GM12878 (cell line): ENCODE measurements around the gene RIC8B. TPM values are rescaled to one million over a fixed set of nuclear protein-coding genes. Genes with fewer than 3 reads are reported as not detected.

Source experiments
- ATAC-seq: fragments of 200-7000 bp; cut with Tn5 transposase; 3 replicates; pipeline ENCODE4 v1.9.1; 2020; ENCODE audit warnings: mild to moderate bottlenecking, moderate library complexity
- BruUV-seq: library from RNA; stranded (reverse); fragments of 400-500 nt; replicated peaks from 2 replicates; lab custom pipeline; 2021; lab: Mats Ljungman, UMichigan
- CTCF ChIA-PET: fragments of 300-600 bp; sonication (Branson Sonifier 250); formaldehyde crosslinking; extraction: SDS; loops from one replicate; lab custom pipeline; 2021; ENCODE audit warnings: inconsistent platforms; lab: Yijun Ruan, JAX
- POLR2A ChIA-PET: fragments of 350-600 bp; formaldehyde crosslinking; extraction: SDS; loops from one replicate; lab custom pipeline; 2021; ENCODE audit warnings: inconsistent platforms; lab: Charles Lee
- RAD21 ChIA-PET: fragments of 300-600 bp; sonication (Branson Sonifier 250); formaldehyde crosslinking; loops from one replicate; lab custom pipeline; 2023; ENCODE audit warnings: antibody characterized with exemption; ENCODE audit not compliant: unreplicated experiment; lab: Charles Lee
- SMC1A ChIA-PET: fragments of 300-600 bp; sonication (Branson Sonifier 250); formaldehyde crosslinking; loops from one replicate; lab custom pipeline; 2023; ENCODE audit not compliant: unreplicated experiment, uncharacterized antibody; lab: Charles Lee
- DNase-seq: peaks from one replicate; pipeline ENCODE4 v3.0.0-alpha.2; 2011; ENCODE audit warnings: low read depth, low spot score
- FAIRE-seq: peaks from 3 replicates; lab custom pipeline; 2011; peaks lifted over from hg19 to GRCh38; lab: Jason Lieb, UNC
- H2AFZ ChIP-seq: 2 replicates; pipeline ENCODE4 v1.6.0; 2011; ENCODE audit warnings: low read depth, low read length, control low read depth; ENCODE audit not compliant: control insufficient read depth
- H3K27ac ChIP-seq: 2 replicates; pipeline ENCODE4 v1.5.1; 2011; ENCODE audit warnings: control low read depth; ENCODE audit not compliant: control insufficient read depth, insufficient read depth
- H3K27me3 ChIP-seq, 2 experiments: replicated peaks in 1 of 2; 2 replicates each; pipeline versions ENCODE4 v1.6.0 to v1.6.1; 2011; ENCODE audit warnings: low read length in 1 of 2; ENCODE audit not compliant: control insufficient read depth in 2 of 2, insufficient read depth in 2 of 2
- H3K36me3 ChIP-seq, 2 experiments: 2 replicates each; pipeline ENCODE4 v1.5.1; 2011; ENCODE audit warnings: low read length in 1 of 2; ENCODE audit not compliant: control insufficient read depth in 2 of 2, insufficient read depth in 2 of 2
- H3K4me1 ChIP-seq: 2 replicates; pipeline ENCODE4 v1.6.1; 2011; ENCODE audit warnings: mild to moderate bottlenecking, low read length, moderate library complexity, mixed read lengths; ENCODE audit not compliant: control insufficient read depth, insufficient read depth
- H3K4me2 ChIP-seq: 2 replicates; pipeline ENCODE4 v1.6.0; 2011; ENCODE audit warnings: control low read depth; ENCODE audit not compliant: control insufficient read depth, insufficient read depth
- H3K4me3 ChIP-seq: fragments of 200-600 bp; sonication (generic); 2 replicates; pipeline ENCODE4 v1.5.1; 2016
- H3K79me2 ChIP-seq: 2 replicates; pipeline ENCODE4 v1.6.0; 2011; ENCODE audit warnings: low read length; ENCODE audit not compliant: control insufficient read depth, insufficient read depth
- H3K9ac ChIP-seq: 2 replicates; pipeline ENCODE4 v1.8.0; 2011; ENCODE audit warnings: low read length, control low read depth, mixed read lengths; ENCODE audit not compliant: control insufficient read depth, insufficient read depth
- H3K9me3 ChIP-seq: replicated peaks from 3 replicates; pipeline ENCODE4 v1.5.1; 2011; ENCODE audit warnings: mild to moderate bottlenecking, low read length; ENCODE audit not compliant: control insufficient read depth, insufficient read depth
- H4K20me1 ChIP-seq: 2 replicates; pipeline ENCODE4 v1.6.0; 2011; ENCODE audit not compliant: control insufficient read depth, insufficient read depth
- RAD21 ChIP-seq: IDR thresholded peaks from 2 replicates; pipeline ENCODE4 v1.6.1; 2011; ENCODE audit warnings: mild to moderate bottlenecking, low read depth, low read length, moderate library complexity; ENCODE audit not compliant: insufficient read depth
- RAD51 ChIP-seq: fragments of 450-650 bp; IDR thresholded peaks from 2 replicates; pipeline ENCODE4 v1.6.1; 2016; ENCODE audit warnings: moderate library complexity, mild to moderate bottlenecking, inconsistent platforms
- RB1 ChIP-seq: fragments of 450-650 bp; formaldehyde crosslinking; IDR thresholded peaks from 2 replicates; pipeline ENCODE4 v1.6.1; 2017; ENCODE audit warnings: mild to moderate bottlenecking, borderline replicate concordance
- ZNF592 ChIP-seq: fragments of 450-650 bp; IDR thresholded peaks from 2 replicates; pipeline ENCODE4 v1.6.1; 2017; ENCODE audit warnings: mild to moderate bottlenecking, moderate library complexity
- WGBS: methylation state at CpG from one replicate; pipeline ENCODE4 v1.1.6; 2016; ENCODE audit warnings: low lambda C conversion rate; ENCODE audit not compliant: insufficient replicate concordance, insufficient coverage; ENCODE audit errors: missing lambda C conversion rate; 5-methylcytosine and 5-hydroxymethylcytosine counted together
- in situ Hi-C: fragments of 300-500 bp; cut with MboI; formaldehyde crosslinking; loops from 9 replicates; pipeline ENCODE4 v1.14.3; 2018; ENCODE audit warnings: mixed read lengths
- intact Hi-C: fragments of 100-400 bp; cut with micrococcal nuclease; formaldehyde crosslinking; loops from one replicate; pipeline ENCODE4 v1.14.2; 2022; ENCODE audit not compliant: unreplicated experiment
- polyA plus RNA-seq, 11 experiments: library from polyadenylated mRNA; depleted of rRNA in 4 of 11; unstranded in 6 of 11; stranded (reverse) in 5 of 11; fragments of >200 nt; fragmentation: Nextera tagmentation in 4 of 11; fragmentation: Illumina TruSeq in 1 of 11; extraction: Ambion mirVana in 4 of 11; extraction: Trizol in 1 of 11; gene quantifications; 1 replicate in 1 of 11; 2 replicates in 10 of 11; pipeline versions ENCODE4 v1.2.1 to v1.2.3, GENCODE V29; 2011 to 2016; ENCODE audit warnings: inconsistent platforms in 2 of 11, missing spikeins in 2 of 11, low read depth in 1 of 11
- total RNA-seq, 4 experiments: library from RNA; depleted of rRNA in 3 of 4; stranded (reverse); fragments of >200 nt in 3 of 4; fragmentation: Illumina TruSeq in 1 of 4; extraction: Trizol in 1 of 4; gene quantifications; 2 replicates each; pipeline versions ENCODE4 v1.2.1 to v1.2.3, GENCODE V29; 2013 to 2021
- TF ChIP-seq, protein P1 (sequence below): fragments of 150-350 bp; IDR thresholded peaks from 2 replicates; pipeline ENCODE4 v1.6.1; 2016; ENCODE audit warnings: low read depth, low read length
- TF ChIP-seq, protein P2 (sequence below): fragments of 450-650 bp; IDR thresholded peaks from 2 replicates; pipeline ENCODE4 v1.6.1; 2014; ENCODE audit warnings: mild to moderate bottlenecking

The RIC8B gene
- total and polyA plus RNA-seq, 10 of the 15 experiments (the other 5 are each of a cell fraction or from before 2014, with no cell fraction given) = 2.3 to 10.8 (median 6.2) TPM

DNA sequence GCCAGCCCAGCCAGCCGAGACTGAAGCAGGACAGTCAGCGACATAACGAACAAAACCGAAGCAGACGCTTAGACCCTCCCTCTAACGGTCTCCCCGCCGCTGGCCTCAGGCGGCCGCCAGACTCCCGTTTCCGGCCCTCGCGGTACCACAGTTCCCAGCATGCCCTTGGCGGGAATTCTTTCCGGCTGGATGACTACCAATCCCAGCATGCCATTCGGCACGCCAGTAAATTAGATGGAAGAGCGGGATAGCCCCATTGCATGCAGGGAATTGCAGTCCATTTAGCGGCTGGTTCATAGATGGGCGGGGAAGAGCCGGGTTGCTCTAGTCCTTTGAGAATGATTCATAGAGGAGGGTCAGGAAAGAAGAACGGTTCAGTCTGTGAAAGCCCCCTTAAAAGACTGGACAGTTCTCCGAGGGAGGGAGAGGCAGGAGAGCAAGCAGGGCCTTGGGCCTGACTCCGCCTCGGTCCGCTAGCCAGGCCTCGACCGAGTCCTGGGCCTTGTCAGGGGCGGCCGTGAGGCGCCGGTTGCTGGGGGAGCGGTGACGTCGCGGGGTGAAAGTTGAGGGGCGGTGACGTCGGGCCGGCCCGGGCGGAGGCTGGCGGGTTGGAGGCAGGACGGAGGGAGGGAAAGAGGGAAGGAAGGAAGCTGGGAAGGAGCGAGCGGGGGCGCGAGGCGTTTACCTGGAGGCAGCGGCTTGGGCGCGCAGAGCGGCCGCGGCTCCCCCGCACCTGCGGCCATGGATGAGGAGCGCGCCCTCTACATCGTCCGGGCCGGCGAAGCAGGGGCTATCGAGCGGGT lies at the start of gene RIC8B (continued):
- TF ChIP-seq, protein P1, sequence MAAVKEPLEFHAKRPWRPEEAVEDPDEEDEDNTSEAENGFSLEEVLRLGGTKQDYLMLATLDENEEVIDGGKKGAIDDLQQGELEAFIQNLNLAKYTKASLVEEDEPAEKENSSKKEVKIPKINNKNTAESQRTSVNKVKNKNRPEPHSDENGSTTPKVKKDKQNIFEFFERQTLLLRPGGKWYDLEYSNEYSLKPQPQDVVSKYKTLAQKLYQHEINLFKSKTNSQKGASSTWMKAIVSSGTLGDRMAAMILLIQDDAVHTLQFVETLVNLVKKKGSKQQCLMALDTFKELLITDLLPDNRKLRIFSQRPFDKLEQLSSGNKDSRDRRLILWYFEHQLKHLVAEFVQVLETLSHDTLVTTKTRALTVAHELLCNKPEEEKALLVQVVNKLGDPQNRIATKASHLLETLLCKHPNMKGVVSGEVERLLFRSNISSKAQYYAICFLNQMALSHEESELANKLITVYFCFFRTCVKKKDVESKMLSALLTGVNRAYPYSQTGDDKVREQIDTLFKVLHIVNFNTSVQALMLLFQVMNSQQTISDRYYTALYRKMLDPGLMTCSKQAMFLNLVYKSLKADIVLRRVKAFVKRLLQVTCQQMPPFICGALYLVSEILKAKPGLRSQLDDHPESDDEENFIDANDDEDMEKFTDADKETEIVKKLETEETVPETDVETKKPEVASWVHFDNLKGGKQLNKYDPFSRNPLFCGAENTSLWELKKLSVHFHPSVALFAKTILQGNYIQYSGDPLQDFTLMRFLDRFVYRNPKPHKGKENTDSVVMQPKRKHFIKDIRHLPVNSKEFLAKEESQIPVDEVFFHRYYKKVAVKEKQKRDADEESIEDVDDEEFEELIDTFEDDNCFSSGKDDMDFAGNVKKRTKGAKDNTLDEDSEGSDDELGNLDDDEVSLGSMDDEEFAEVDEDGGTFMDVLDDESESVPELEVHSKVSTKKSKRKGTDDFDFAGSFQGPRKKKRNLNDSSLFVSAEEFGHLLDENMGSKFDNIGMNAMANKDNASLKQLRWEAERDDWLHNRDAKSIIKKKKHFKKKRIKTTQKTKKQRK = no peak
- TF ChIP-seq RB1 (peak; percentile 8; the same call in 1 of the 2 replicates), RAD51 (no peak)
- TF ChIP-seq, protein P2, sequence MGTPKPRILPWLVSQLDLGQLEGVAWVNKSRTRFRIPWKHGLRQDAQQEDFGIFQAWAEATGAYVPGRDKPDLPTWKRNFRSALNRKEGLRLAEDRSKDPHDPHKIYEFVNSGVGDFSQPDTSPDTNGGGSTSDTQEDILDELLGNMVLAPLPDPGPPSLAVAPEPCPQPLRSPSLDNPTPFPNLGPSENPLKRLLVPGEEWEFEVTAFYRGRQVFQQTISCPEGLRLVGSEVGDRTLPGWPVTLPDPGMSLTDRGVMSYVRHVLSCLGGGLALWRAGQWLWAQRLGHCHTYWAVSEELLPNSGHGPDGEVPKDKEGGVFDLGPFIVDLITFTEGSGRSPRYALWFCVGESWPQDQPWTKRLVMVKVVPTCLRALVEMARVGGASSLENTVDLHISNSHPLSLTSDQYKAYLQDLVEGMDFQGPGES = no peak

DNA sequence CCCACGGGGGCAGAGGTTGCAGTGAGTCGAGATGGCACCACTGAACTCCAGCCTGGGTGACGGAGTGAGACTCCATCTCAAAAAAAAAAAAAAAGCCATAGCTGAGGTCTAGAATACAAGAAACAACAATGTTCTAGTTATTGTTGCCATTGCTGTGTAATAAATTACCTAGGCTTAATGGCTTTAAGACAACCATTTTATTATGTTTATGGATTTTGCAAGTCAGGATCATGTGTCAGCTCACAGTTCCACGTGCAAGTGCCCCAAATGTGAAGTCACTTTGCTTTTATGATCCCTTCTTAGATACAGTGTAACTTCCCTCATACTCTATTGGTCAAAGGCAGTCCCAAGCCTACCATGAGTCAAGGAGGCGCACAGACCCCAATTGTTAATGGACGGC lies 49.5 kb upstream of the RIC8B start:
- ATAC-seq = no peak
- Histone ChIP-seq H3K36me3 (no peaks in the 10 kb centered on the region), H3K4me3 (no peak overlapping the region), H3K9me3 (no peaks in the 10 kb centered on the region), H3K4me1 (no peaks in the 10 kb centered on the region), H4K20me1 (no peaks in the 10 kb centered on the region), H3K4me2 (no peak overlapping the region), H3K79me2 (no peaks in the 10 kb centered on the region), H3K27me3 (no peaks in the 10 kb centered on the region; a peak in 2 of 4 replicates), H3K27ac (no peak overlapping the region), H2AFZ (no peak overlapping the region), H3K9ac (no peak overlapping the region)
- ChIA-PET POLR2A (interaction anchor here (0.6 to 0.7 kb wide), 2 partner anchors 285 to 294 kb away, joined by 3 to 4 read pairs; no protein-coding TSS in a partner anchor), RAD21 (no interaction called here), CTCF (interaction anchor here (0.7 to 0.9 kb wide), 2 partner anchors 8 to 1358 kb away, joined by 4 read pairs; no protein-coding TSS in a partner anchor), SMC1A (interaction anchor here (0.7 to 1.5 kb wide), 3 partner anchors 12 to 65 kb away, joined by 3 to 4 read pairs (median 4); no protein-coding TSS in a partner anchor)
- intact Hi-C loops (no loop called here), in situ Hi-C loops (no loop called here)
- no TSS peak for BruUV-seq
- WGBS = 62% methylated on average over 6 of the region's 6 CpGs
- DNase-seq = no peak
- no peak for FAIRE-seq
- TF ChIP-seq ZNF592 = no peak
- TF ChIP-seq RAD21 = no peak
